DND-41 (cell line): Measurements from ENCODE around the gene NCAPG.

Experiments used
- CTCF ChIP-seq: IDR thresholded peaks from 2 replicates; pipeline ENCODE4 v1.5.1; 2012; ENCODE audit warnings: borderline replicate concordance, low read length, moderate library complexity, mild to moderate bottlenecking; ENCODE audit not compliant: poor library complexity, severe bottlenecking; ENCODE audit errors: extremely low read depth
- EZH2 ChIP-seq: IDR thresholded peaks from 3 replicates; pipeline ENCODE4 v1.6.1; 2012; ENCODE audit warnings: borderline replicate concordance, low read depth, mild to moderate bottlenecking, moderate library complexity, low read length, inconsistent platforms; ENCODE audit not compliant: severe bottlenecking

DNA sequence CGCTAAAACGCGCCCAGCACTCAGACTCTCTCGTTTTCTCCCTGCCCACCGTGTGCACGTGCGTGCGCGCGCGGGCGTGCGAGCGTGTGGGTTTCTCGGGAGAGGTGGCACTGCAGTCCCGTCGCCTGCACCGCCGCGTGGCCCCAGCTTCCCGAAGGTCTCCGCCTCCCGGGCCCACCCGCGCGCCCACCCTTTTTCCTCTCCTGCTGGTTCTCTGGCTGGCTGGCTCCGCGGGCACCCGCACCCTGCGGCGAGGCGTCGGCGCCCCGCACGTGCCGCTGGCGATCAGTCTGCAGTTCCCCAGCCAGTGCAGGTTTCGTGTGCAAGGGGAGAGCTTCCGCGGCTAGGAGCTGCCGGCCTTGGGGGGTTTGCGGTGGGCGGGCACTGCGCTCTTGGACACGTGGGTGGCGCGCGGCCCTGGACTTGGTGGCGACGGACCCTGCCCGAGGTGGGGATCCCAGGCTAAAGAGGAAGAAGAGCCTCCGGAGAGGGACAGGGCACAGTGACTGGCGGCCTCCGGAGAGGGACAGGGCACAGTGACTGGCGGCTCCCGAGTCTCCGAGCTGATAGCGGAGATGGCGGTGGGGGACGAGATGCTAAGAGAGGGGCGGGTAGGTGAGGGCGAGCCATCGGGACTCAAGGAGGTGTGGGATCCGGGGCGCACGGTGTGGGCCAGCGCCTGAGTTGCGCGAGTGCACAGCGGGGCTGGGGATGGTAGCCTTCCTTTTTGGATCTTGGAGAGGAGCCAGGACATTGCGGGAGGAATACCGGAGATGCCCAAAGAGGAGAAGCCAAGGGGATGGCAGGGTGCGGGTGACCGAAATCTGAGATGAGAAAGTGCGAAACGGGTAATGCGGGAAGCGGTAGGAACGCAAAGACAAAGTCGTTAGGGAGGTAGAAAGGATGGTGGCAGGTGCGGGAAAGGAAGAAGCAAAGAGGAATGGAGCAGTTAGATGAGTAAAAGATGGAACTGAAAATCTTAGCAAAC is 29.2 kb upstream of the NCAPG start, which contains the start of gene FAM184B:
- TF ChIP-seq CTCF (no peak), EZH2 (no peak)
